HepG2 (cell line): ENCODE results near the gene GRIK1. TPM values are rescaled to one million over a fixed set of nuclear protein-coding genes. Genes with fewer than 3 reads are reported as not detected.

Experiments used
- ATAC-seq: fragments of 200-7000 bp; cut with Tn5 transposase; 3 replicates; pipeline ENCODE4 v1.9.1; 2020; ENCODE audit warnings: mild to moderate bottlenecking, moderate library complexity
- BruUV-seq: library from RNA; stranded (reverse); fragments of 400-500 nt; replicated peaks from 2 replicates; lab custom pipeline; 2021; lab: Mats Ljungman, UMichigan
- CTCF ChIA-PET: fragments of 300-600 bp; formaldehyde crosslinking; extraction: SDS; loops from one replicate; lab custom pipeline; 2021; ENCODE audit warnings: low total read pairs, inconsistent platforms, low intra/inter-chr PET ratio; lab: Yijun Ruan, JAX
- POLR2A ChIA-PET: fragments of 350-600 bp; sonication (Branson Sonifier 250); formaldehyde crosslinking; loops from one replicate; lab custom pipeline; 2020; ENCODE audit warnings: antibody characterized with exemption, inconsistent platforms; lab: Yijun Ruan, JAX
- DNase-seq: peaks from one replicate; pipeline ENCODE4 v3.0.0-alpha.2; 2015; ENCODE audit warnings: low spot score
- FAIRE-seq: peaks from 3 replicates; lab custom pipeline; 2011; peaks lifted over from hg19 to GRCh38; lab: Jason Lieb, UNC
- H2AFZ ChIP-seq: one replicate; pipeline ENCODE4 v1.6.1; 2011; ENCODE audit warnings: low read length, inconsistent platforms
- H3K27ac ChIP-seq: fragments of 300-600 bp; 3 replicates; pipeline ENCODE4 v1.8.0; 2011; ENCODE audit warnings: mixed run types, mild to moderate bottlenecking, mixed read lengths, low read length, inconsistent platforms; ENCODE audit not compliant: insufficient read depth; ENCODE audit errors: extremely low read length
- H3K27me3 ChIP-seq, 2 experiments: fragments of 200-600 bp in 1 of 2; 2 replicates in 1 of 2; 3 replicates in 1 of 2; pipeline versions ENCODE4 v1.6.0 to v1.8.0; 2011; ENCODE audit warnings: low read length in 2 of 2, mild to moderate bottlenecking in 2 of 2, moderate library complexity in 2 of 2, inconsistent platforms in 1 of 2; ENCODE audit not compliant: insufficient read depth in 2 of 2, control insufficient read depth in 1 of 2
- H3K36me3 ChIP-seq, 2 experiments: fragments of 200-600 bp in 1 of 2; replicated peaks in 1 of 2; 2 replicates in 1 of 2; 3 replicates in 1 of 2; pipeline versions ENCODE4 v1.5.1 to v1.8.0; 2011; ENCODE audit warnings: low read length in 2 of 2, inconsistent platforms in 1 of 2; ENCODE audit not compliant: insufficient read depth in 2 of 2, control insufficient read depth in 1 of 2
- H3K4me1 ChIP-seq: 2 replicates; pipeline ENCODE4 v1.5.1; 2012; ENCODE audit warnings: low read length, inconsistent platforms; ENCODE audit not compliant: insufficient read depth
- H3K4me2 ChIP-seq: 2 replicates; pipeline ENCODE4 v1.6.0; 2011; ENCODE audit warnings: low read depth, low read length, inconsistent platforms
- H3K4me3 ChIP-seq, 3 experiments: fragments of 200-600 bp in 1 of 3; sonication (generic), shearing (Covaris generic) in 1 of 3; replicated peaks in 1 of 3; 2 replicates each; pipeline ENCODE4 v1.5.1; 2011 to 2016; ENCODE audit warnings: low read length in 3 of 3, inconsistent platforms in 2 of 3, low read depth in 2 of 3, mild to moderate bottlenecking in 2 of 3, control low read depth in 1 of 3, mixed read lengths in 1 of 3; ENCODE audit not compliant: insufficient read depth in 1 of 3
- H3K79me2 ChIP-seq: one replicate; pipeline ENCODE4 v1.6.1; 2011; ENCODE audit warnings: low read length, inconsistent platforms; ENCODE audit not compliant: insufficient read depth
- H3K9ac ChIP-seq: 2 replicates; pipeline ENCODE4 v1.6.0; 2011; ENCODE audit warnings: mild to moderate bottlenecking, low read depth, low read length, inconsistent platforms; ENCODE audit not compliant: insufficient read depth
- H3K9me3 ChIP-seq: 2 replicates; pipeline ENCODE4 v1.5.1; 2012; ENCODE audit warnings: mild to moderate bottlenecking, low read length
- H4K20me1 ChIP-seq: 2 replicates; pipeline ENCODE4 v1.6.0; 2011; ENCODE audit warnings: inconsistent platforms, mild to moderate bottlenecking, low read length, moderate library complexity; ENCODE audit not compliant: insufficient read depth
- AHR ChIP-seq: IDR thresholded peaks from 2 replicates; pipeline ENCODE4 v1.6.1; 2018; ENCODE audit warnings: missing genetic modification reagents, missing compliant biosample characterization
- FOXJ3 ChIP-seq: sonication (generic); formaldehyde crosslinking; IDR thresholded peaks from 2 replicates; pipeline ENCODE4 v1.4.0; 2020; ENCODE audit warnings: missing genetic modification reagents, mild to moderate bottlenecking, borderline replicate concordance
- RFX1 ChIP-seq: fragments of 450-650 bp; IDR thresholded peaks from 2 replicates; pipeline ENCODE4 v1.6.1; 2017
- TBP ChIP-seq: sonication (generic); formaldehyde crosslinking; IDR thresholded peaks from 2 replicates; pipeline ENCODE4 v1.5.0; 2020; ENCODE audit warnings: missing genetic modification reagents
- THAP11 ChIP-seq: IDR thresholded peaks from 2 replicates; pipeline ENCODE4 v1.6.1; 2016; ENCODE audit warnings: missing biosample characterization, missing genetic modification reagents
- ZNF143 ChIP-seq: sonication (generic); formaldehyde crosslinking; IDR thresholded peaks from 2 replicates; pipeline ENCODE4 v1.4.0; 2020; ENCODE audit warnings: missing genetic modification reagents
- WGBS: methylation state at CpG from one replicate; pipeline ENCODE4 v1.1.6; 2017; ENCODE audit warnings: low lambda C conversion rate; 5-methylcytosine and 5-hydroxymethylcytosine counted together
- in situ Hi-C: cut with HindIII; loops from 2 replicates; pipeline ENCODE4 v1.10.0; 2017; ENCODE audit warnings: low pct_unique_long_range_greater_than_20kb; ENCODE audit not compliant: extremely low pct_ligation_motif_present
- intact Hi-C: fragments of 100-400 bp; cut with micrococcal nuclease; formaldehyde crosslinking; loops from one replicate; pipeline ENCODE4 v1.10.0; 2022; ENCODE audit not compliant: unreplicated experiment
- polyA plus RNA-seq, 8 experiments: library from polyadenylated mRNA; depleted of rRNA in 3 of 8; stranded (reverse) in 7 of 8; unstranded in 1 of 8; fragments of >200 nt; fragmentation: Illumina TruSeq in 4 of 8; extraction: Trizol in 4 of 8; gene quantifications; 2 replicates each; pipeline versions ENCODE4 v1.2.1 to v1.2.3, GENCODE V29; 2011 to 2016; ENCODE audit warnings: low read depth in 4 of 8, missing spikeins in 1 of 8, mixed read lengths in 1 of 8; ENCODE audit not compliant: insufficient read depth in 1 of 8
- total RNA-seq, 5 experiments: library from RNA; depleted of rRNA; stranded (reverse); fragments of >200 nt; fragmentation: Illumina TruSeq; extraction: Trizol; gene quantifications; 2 replicates each; pipeline ENCODE4 v1.2.3, GENCODE V29; 2016; ENCODE audit warnings: low read depth in 1 of 5
- TF ChIP-seq, protein P1 (sequence below): sonication (generic); formaldehyde crosslinking; IDR thresholded peaks from 2 replicates; pipeline ENCODE4 v1.8.0; 2022; ENCODE audit warnings: missing genetic modification reagents, mild to moderate bottlenecking, borderline replicate concordance
- TF ChIP-seq, protein P2 (sequence below): sonication (generic); formaldehyde crosslinking; IDR thresholded peaks from 2 replicates; pipeline ENCODE4 v1.5.0; 2020; ENCODE audit warnings: mild to moderate bottlenecking, missing genetic modification reagents, moderate library complexity
- TF ChIP-seq, protein P3 (sequence below): sonication (generic); formaldehyde crosslinking; IDR thresholded peaks from 2 replicates; pipeline ENCODE4 v1.4.0; 2020; ENCODE audit warnings: missing genetic modification reagents, mild to moderate bottlenecking, borderline replicate concordance

GRIK1 gene
- total and polyA plus RNA-seq, 2 of the 13 experiments (the other 11 are each of a cell fraction or from before 2014, with no cell fraction given) = not detected

DNA sequence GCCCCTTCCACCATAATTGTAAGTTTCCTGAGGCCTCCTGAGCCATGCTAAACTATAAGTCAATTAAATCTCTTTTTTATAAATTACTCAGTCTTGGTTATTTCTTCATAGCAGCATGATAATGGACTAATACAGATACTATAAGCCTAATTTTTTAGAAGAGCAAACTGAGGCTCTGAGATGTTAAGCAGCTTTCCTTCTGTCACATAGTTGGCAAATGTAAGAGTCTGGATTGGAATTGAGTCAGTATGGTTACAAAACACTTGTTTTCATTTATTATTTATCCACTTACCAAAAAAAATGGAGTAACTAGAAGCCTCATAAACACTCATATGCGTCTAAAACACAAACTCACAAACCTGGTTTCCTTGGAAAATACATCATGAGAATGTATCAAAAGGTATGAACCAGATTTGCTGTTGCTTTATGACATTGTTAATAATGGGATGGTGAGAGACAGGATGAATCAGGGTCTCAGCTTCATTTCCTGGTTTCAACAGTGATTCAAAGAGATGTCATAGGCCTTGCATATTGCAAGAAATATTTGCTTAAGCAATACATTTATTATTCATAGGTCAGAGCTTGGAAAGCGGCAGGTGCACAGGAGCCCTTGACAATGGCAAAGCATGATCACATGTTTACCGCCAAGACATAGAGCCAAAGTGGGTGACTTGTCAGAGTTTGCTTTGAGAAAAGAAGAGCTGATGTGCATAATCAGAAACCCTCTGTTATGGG, 221.5 kb downstream of the GRIK1 start:
- FAIRE-seq (no peak), DNase-seq (no peak), ATAC-seq (no peak)
- peaks cover 17% of the 10 kb centered on the region; the same call in 1 of the 2 replicates for H3K9me3 ChIP-seq
- WGBS = 40% methylated on average over 3 of the region's 3 CpGs
- H3K9ac ChIP-seq = no peak overlapping the region
- H3K27ac ChIP-seq = no peak overlapping the region
- in situ Hi-C loops = no loop called here
- no peaks in the 10 kb centered on the region for H3K79me2 ChIP-seq
- intact Hi-C loops = no loop called here
- POLR2A ChIA-PET = no interaction called here
- no peaks in the 10 kb centered on the region for H3K4me1 ChIP-seq
- H3K36me3 ChIP-seq = no peaks in the 10 kb centered on the region
- CTCF ChIA-PET = no interaction called here
- H3K4me3 ChIP-seq = no peak overlapping the region
- no TSS peak for BruUV-seq
- H3K4me2 ChIP-seq = no peak overlapping the region
- H4K20me1 ChIP-seq = no peaks in the 10 kb centered on the region
- H2AFZ ChIP-seq = no peak overlapping the region
- no peaks in the 10 kb centered on the region for H3K27me3 ChIP-seq
- TF ChIP-seq, protein P1, sequence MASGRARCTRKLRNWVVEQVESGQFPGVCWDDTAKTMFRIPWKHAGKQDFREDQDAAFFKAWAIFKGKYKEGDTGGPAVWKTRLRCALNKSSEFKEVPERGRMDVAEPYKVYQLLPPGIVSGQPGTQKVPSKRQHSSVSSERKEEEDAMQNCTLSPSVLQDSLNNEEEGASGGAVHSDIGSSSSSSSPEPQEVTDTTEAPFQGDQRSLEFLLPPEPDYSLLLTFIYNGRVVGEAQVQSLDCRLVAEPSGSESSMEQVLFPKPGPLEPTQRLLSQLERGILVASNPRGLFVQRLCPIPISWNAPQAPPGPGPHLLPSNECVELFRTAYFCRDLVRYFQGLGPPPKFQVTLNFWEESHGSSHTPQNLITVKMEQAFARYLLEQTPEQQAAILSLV (CRISPR knock-in tag) = no peak
- TF ChIP-seq TBP (CRISPR knock-in tag) = no peak
- TF ChIP-seq FOXJ3 (CRISPR knock-in tag) = no peak
- TF ChIP-seq RFX1 = no peak
- TF ChIP-seq AHR (CRISPR knock-in tag) = no peak
- no peak for TF ChIP-seq ZNF143 (CRISPR knock-in tag)
- TF ChIP-seq, protein P2, sequence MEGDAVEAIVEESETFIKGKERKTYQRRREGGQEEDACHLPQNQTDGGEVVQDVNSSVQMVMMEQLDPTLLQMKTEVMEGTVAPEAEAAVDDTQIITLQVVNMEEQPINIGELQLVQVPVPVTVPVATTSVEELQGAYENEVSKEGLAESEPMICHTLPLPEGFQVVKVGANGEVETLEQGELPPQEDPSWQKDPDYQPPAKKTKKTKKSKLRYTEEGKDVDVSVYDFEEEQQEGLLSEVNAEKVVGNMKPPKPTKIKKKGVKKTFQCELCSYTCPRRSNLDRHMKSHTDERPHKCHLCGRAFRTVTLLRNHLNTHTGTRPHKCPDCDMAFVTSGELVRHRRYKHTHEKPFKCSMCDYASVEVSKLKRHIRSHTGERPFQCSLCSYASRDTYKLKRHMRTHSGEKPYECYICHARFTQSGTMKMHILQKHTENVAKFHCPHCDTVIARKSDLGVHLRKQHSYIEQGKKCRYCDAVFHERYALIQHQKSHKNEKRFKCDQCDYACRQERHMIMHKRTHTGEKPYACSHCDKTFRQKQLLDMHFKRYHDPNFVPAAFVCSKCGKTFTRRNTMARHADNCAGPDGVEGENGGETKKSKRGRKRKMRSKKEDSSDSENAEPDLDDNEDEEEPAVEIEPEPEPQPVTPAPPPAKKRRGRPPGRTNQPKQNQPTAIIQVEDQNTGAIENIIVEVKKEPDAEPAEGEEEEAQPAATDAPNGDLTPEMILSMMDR = no peak
- TF ChIP-seq THAP11 = no peak
- TF ChIP-seq, protein P3, sequence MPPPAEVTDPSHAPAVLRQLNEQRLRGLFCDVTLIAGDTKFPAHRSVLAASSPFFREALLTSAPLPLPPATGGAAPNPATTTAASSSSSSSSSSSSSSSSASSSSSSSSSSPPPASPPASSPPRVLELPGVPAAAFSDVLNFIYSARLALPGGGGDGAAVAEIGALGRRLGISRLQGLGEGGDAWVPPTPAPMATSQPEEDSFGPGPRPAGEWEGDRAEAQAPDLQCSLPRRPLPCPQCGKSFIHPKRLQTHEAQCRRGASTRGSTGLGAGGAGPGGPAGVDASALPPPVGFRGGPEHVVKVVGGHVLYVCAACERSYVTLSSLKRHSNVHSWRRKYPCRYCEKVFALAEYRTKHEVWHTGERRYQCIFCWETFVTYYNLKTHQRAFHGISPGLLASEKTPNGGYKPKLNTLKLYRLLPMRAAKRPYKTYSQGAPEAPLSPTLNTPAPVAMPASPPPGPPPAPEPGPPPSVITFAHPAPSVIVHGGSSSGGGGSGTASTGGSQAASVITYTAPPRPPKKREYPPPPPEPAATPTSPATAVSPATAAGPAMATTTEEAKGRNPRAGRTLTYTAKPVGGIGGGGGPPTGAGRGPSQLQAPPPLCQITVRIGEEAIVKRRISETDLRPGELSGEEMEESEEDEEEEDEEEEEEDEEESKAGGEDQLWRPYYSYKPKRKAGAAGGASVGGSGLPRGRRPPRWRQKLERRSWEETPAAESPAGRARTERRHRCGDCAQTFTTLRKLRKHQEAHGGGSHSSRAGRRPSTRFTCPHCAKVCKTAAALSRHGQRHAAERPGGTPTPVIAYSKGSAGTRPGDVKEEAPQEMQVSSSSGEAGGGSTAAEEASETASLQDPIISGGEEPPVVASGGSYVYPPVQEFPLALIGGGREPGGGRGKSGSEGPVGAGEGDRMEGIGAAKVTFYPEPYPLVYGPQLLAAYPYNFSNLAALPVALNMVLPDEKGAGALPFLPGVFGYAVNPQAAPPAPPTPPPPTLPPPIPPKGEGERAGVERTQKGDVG (CRISPR knock-in tag) = no peak
